Temporal lobe (tissue), 1 donor: Measurements from ENCODE around the gene POLR3B. TPM values are rescaled to one million over a fixed set of nuclear protein-coding genes. Genes with fewer than 3 reads are reported as not detected.

Experiments
- total RNA-seq: library from RNA; depleted of rRNA; stranded (reverse); fragments of >200 nt; gene quantifications from one replicate; pipeline ENCODE4 v1.2.3, GENCODE V29; 2014

POLR3B gene
- total RNA-seq, 1 donor from 2014 or later, result 17.2 TPM

Other genes starting within 250 kb of the POLR3B start
- 35.2 TPM for gene NUAK1, start 218.8 kb upstream of the POLR3B start, total RNA-seq
- 21.6 TPM for gene CKAP4, start 109.7 kb upstream of the POLR3B start, total RNA-seq
- 32.0 TPM for gene TCP11L2, start 55.0 kb upstream of the POLR3B start, total RNA-seq
- gene RFX4, start 225.3 kb downstream of the POLR3B start, total RNA-seq, result 6.4 TPM